Vagina (tissue), 1 donor: ENCODE data around the gene PNMA6F. TPM values are rescaled to one million over a fixed set of nuclear protein-coding genes. Genes with fewer than 3 reads are reported as not detected.

Source experiments
- small RNA-seq: library from RNA; depleted of rRNA; stranded (forward); fragments of <200 nt; gene quantifications from one replicate; pipeline ENCODE3, GENCODE V24; 2016
- total RNA-seq: library from RNA; depleted of rRNA; stranded (reverse); fragments of >200 nt; gene quantifications from one replicate; pipeline ENCODE4 v1.2.3, GENCODE V29; 2016

Gene PNMA6F
- total RNA-seq, 1 donor from 2014 or later = not detected

Small RNAs within 50 kb of the gene (small RNA-seq; reads per million reads assigned to genes)
- gene AC152007.1 = not detected

Other genes with a start within 250 kb of the PNMA6F start
- 1.2 TPM for gene PNMA6A, start 249.3 kb downstream of the PNMA6F start, total RNA-seq
- gene MAGEA1, start 142.5 kb downstream of the PNMA6F start, total RNA-seq = not detected
- gene ZNF275, start 12.4 kb upstream of the PNMA6F start, total RNA-seq = 7.6 TPM
- gene PNMA6E, start 79.6 kb upstream of the PNMA6F start, total RNA-seq = not detected
- 0.25 TPM for gene ZFP92, start 89.7 kb upstream of the PNMA6F start, total RNA-seq
- 9.6 TPM for gene TREX2, start 124.3 kb upstream of the PNMA6F start, total RNA-seq
- 17.7 TPM for gene HAUS7, start 148.8 kb upstream of the PNMA6F start, total RNA-seq
- gene BGN, start 173.2 kb upstream of the PNMA6F start, total RNA-seq = 106 TPM
- 0.25 TPM for gene ATP2B3, start 195.9 kb upstream of the PNMA6F start, total RNA-seq